ENCODE results near the gene LMBRD2.

The LMBRD2 gene

DNA sequence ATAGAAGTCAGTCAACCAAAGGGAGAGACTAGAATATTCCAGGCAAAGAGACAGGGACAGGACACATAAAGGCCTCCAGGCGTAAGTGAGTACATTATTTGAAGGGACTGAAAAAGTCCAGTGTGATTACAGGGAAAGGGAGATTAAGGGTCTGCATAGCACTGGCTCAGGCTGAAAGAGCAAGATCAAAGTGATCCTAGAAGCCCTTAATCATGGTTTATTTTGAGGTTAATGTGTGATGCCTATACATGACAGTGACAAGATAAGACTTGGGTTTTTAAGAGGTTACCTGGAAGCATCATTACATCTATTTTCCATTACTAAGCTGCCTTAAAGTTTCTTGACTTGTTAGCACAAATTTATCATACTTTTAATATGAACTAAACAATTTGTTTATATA is 25.8 kb downstream of the LMBRD2 start:
- in situ Hi-C loops (cut with MboI; ENCODE audit: low sequenced_read_pairs), result no loop called here

DNA sequence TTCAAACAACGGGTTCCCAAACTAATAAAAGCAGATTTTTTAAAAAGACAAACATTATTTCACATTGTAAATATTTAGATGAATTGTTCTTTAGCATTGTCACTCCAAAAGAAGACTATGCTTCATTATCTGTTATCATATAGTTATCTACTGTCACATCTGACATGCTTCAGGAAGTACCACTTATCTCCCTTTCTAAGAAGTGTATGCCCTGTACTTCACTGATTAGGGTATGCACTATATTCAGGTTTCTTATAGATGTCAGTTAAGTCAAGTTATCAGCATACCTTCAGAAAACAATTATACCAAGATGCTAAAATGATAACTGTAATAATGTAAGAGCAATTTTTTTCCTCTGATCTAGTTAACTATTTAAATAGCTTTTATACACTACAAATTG is 40.4 kb downstream of the LMBRD2 start:
- in situ Hi-C loops (cut with MboI; ENCODE audit: low sequenced_read_pairs), result no loop called here

DNA sequence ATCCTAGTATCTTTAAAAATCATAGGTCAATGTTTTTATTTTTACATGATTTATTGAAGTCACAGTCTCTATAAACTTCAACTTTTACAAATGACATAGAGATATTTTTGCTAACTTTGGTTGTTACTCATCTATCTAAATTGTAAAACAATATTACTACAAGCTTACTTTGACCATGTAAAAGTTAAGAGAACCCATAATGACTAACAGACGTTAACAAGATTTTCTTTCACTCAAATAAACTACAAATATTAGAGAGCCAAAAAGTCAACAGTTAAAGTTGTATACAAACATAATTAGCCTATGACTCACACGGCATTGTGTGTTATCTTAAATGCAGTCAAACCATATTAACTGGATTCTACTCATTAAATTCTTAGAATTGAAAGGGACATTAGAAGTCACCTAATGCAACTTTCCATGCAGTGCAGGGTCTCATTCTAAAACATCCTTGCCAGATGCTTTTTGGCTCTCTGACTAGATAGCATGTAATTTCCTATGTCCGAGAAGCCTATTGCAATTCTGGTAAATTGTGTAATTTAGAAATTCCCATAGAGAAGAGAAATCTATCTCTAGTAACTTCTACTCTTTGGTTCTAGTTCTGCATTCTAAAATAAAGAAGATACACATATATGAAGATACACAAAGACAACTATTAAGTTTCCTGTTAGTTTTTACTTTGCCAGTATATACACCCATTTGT is 42.8 kb downstream of the LMBRD2 start:
- in situ Hi-C loops (cut with MboI; ENCODE audit: low sequenced_read_pairs), result no loop called here

DNA sequence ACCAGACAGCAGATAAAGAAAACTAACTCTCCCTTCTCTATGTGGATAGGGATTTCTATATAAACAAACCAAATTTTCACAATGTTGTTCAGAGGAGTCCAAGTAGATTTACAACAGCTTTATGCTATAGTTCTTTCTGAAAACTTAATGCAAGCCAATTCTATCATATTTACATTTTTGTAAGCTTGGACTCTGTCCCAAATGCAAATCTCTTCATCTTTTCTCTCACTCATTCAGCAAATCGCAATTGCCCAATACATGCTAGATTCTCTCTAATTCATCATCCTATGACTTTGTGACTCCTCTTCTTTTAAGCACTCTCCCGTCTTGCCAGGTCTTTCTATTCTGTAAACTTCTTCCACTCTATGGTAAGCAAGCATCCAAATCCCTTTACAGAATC is 45.9 kb downstream of the LMBRD2 start:
- in situ Hi-C loops (cut with MboI; ENCODE audit: low sequenced_read_pairs), result no loop called here

DNA sequence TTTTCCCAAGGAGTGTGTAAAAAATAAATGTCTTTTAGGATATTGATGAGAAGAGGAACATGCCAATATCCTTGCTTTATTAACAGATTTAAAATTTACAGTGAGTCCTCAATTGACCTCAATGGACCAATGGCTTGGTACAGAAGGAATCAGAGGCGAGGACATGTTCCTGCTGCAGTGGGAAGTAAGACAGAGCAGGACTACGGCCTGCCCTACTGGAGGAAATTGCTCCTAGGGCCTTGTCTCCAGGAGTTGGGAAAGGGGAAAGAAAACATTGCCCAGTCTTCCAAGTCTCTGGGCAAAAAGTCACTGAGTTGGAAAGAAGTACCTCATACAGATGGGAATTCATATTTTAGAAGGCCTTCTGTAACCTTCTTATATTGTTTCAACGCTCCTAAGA is 51.9 kb downstream of the LMBRD2 start:
- in situ Hi-C loops (cut with MboI; ENCODE audit: low sequenced_read_pairs), result loop anchor here (25.0 kb wide), 1 partner anchor 588 kb away; no protein-coding TSS in a partner anchor

DNA sequence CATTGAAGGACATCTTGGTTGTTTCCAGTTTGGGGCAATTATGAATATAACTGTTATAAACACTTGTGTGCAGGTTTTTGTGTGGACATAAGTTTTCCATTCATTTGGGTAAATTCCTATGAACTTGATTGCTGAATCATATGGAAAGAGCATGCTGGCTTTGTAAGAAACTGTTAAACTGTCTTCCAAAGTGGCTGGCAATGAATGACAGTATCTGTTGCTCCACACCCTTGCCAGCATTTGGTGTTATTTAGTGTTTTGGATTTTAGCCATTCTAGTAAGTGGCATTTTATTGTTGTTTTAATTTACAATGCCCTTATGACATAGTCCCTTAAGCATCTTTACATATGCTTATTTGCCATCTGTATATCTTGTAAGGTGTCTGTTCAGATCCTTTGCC is 55.2 kb downstream of the LMBRD2 start:
- in situ Hi-C loops (cut with MboI; ENCODE audit: low sequenced_read_pairs), result loop anchor here (25.0 kb wide), 1 partner anchor 591 kb away; no protein-coding TSS in a partner anchor

DNA sequence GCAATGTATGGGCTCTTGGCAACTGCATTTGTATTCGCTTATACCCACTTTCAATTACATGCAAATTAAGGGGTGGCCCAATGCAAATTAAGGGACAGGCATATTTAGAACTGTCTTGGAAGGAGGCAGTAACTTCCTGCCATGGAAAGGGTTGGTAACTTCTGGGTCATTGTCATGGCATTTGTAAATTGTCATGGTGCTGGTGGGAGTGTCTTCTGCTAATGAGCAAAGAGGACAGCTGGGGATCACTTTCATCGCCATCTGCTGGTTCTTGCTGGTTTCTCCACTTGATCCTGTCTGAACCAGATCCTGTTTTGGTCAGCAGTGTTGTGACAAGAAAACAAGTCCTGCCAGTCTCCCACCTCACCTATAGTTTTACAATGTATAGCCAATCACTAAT is 61.7 kb downstream of the LMBRD2 start:
- in situ Hi-C loops (cut with MboI; ENCODE audit: low sequenced_read_pairs), result loop anchor here (25.0 kb wide), 1 partner anchor 597 kb away; no protein-coding TSS in a partner anchor

DNA sequence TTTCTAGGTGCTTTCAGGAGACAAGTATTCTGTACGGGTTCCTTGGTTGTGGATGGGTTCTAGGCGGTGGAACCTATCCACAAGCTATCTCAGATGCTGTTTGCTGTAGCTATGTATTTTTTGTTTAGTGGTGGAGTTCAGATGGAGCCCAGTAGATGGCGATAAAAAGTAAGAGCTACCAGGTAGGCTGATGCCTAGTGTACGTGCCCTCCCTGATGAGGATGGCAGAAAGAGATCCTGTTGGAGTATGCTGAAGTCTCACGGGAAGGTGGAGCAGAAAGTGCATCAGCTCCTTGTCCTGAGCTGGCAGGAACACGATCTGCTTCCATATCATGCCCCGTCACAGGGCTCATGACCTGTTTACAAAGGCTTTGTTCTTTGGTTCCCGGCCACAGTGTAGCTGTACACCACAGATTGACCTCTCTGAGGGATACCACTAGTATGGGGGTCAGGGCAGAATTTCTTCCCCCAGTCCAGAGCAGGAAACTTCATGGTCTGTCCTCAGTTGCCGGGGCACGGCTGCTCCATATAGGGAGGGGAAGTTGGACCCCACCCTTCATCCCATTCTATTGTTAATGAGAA is 72.4 kb downstream of the LMBRD2 start:
- in situ Hi-C loops (cut with MboI; ENCODE audit: low sequenced_read_pairs), result loop anchor here (25.0 kb wide), 1 partner anchor 608 kb away; no protein-coding TSS in a partner anchor

DNA sequence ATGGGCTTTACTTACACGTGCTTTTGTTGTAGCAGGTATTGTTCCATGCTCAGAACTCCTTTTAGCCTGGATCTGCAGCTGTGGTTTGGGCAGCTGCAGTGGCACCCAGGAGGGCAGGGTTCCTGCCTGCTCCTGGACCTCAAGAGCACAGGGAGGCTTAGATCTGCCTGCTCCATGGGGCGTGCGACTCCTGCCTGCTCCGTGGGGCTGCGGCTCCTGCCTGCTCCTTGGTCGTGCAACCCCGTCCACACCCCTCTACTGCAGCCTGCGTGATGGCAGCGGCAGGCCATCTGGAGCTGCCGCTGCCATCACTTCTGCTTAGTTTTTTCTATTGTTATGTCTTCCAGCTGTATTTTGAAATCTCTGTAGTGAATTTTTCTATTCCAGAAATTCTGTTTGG is 73.3 kb downstream of the LMBRD2 start:
- in situ Hi-C loops (cut with MboI; ENCODE audit: low sequenced_read_pairs), result loop anchor here (25.0 kb wide), 1 partner anchor 609 kb away; no protein-coding TSS in a partner anchor

DNA sequence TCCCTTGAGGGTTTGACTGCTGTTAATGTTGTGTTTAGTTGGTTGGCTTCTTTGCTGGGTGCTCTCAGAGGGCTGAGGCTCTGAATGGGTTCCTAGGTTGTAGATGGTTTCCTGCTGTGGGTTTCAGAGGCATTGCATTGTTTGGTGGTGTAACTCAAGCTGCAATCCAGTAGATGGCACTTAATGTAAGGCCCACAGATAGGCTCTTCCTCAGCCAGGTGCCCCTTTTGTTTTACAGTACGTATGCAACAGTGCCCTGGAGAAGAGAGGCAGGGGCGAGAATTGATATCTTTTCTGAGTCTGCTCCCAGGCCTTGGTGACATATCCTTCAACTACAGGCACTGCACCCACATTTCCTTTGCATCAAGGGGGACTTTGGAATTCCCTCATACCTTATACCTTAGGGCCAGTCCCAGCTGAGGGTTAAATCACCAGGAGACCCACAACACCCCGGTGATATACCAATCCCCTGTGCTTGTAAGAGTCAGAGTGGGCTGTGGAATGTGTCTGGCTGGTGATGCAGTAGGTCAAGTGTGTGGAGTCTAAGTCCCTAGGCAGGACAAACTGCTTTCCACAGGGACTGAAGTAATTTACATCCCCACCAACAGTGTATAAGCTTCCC is 78.0 kb downstream of the LMBRD2 start:
- in situ Hi-C loops (cut with MboI; ENCODE audit: low sequenced_read_pairs), result no loop called here

DNA sequence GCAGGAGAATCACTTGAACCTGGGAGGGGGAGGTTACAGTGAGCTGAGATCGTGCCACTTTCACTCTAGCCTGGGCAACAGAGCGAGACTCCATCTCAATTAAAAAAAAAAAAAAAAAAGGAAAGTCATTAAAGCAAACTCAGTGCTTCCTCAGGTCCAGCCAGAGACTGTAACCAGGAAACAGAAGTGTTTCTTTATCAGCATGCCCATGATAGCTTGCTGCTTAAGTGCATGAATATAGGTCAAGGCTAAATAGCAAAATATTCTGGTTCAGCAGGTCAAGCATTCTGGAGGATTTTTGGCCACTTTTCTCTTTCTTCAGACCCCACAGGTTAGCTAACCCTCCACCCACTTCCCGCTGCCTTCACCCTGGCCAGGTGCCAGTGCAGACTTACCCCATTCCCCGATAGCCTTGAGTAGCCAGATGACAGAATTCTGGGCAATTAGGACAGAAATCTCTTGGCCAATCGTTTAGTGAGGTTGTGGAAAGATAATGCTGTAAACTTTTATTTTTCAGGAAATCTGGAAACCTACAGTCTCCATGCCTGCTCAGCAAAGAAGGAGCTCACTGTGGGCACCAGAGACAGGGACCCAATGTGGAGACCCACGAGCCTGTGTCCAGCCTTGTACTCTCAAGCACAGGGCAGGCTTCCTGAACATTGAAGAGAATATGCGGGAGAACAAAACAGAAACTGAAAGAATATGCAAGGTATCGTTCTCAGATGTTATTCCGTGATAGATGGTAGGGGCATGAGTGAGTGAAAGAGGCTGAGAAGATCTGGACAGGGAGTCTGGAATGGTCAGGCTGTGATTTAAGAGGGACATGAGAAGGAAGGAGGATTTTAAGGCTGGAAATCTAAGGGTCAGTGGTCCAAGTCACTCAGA is 80.8 kb downstream of the LMBRD2 start:
- in situ Hi-C loops (cut with MboI; ENCODE audit: low sequenced_read_pairs), result no loop called here

DNA sequence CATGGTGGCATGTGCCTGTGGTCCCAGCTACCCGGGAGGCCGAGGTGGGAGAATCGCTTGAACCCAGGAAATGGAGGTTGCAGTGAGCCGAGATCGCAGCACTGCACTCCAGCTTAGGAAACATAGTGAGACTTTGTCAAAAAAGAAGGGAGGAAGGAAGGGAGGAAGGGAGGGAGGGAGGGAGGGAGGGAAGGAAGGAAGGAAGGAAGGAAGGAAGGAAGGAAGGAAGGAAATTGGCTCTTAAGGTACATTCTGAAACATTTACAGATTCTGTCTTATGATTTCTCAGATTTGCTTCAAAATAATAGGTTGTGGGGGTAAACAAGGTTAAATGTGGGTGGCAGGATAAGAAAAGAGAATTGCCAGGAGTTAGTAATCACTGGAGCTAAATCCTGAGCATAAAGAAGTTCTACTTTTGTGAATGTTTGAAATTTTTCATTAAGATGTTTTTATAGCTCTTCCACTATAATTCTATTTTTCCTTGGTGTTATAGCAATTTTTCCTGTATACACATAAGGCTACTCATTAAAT is 82.9 kb downstream of the LMBRD2 start:
- in situ Hi-C loops (cut with MboI; ENCODE audit: low sequenced_read_pairs), result no loop called here

DNA sequence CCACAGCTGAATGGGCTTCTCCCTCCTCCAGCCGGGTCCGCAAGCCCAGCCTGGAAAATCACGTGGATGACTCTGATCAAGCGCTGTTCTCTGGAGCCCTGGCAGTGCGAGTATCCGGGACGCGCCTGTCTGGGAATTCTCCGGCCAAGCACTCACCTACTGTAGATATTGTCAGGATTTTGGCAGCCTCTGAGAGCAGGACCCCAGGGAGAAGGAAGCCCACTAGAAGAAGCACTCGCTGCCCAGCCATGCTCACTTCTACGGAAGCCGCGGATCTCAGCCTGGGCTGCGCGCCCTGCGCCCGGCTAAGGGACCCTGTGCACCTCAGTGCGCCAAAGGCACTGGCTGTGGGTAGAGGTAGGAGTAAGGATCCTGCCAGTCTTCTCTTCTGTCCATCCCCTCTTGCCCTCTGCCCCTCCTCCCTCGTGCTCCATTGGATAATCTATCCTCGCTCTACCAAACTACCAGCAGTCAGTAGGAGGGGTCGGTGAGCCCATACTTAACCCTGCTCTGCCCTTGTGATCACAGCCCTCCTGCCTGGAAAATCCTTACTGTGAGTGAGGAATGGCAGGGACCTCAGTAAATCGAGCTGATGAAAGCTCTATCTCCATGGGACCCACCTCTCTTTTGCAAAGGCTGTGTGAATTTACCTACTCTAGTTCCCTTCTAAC is 85.0 kb downstream of the LMBRD2 start, which contains the start of gene UGT3A2:
TSS of gene UGT3A2 (minus strand) at position 343 of the 671 bp plus-strand sequence. CDS start at position 250, 93 bp downstream.
- in situ Hi-C loops (cut with MboI; ENCODE audit: low sequenced_read_pairs), result no loop called here

DNA sequence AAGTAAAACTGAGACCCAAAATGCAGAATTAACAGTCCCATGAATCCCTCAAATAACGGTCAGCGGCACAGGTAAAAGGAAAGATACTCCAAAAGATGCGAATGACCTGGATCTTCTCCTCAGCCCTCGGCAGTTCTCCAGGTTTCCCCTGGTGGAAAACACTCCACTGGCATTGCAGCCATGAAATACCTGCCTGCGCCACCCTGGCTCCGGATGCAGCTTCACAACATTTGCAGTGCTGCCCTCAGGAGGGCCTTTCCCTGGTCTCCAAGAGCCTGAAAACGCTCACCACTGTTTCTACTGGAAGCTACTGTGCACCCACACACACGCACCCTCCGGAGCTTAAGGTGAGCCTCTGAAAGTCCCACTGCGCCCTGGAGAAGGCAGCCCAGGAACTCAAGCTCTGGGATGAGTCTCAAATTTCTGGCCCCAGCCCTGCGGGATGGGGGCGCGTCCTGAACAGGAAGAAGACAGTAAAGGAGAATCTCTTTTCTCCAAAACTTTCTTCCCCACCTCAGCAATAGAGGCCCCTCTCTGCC is 85.6 kb downstream of the LMBRD2 start:
- in situ Hi-C loops (cut with MboI; ENCODE audit: low sequenced_read_pairs), result no loop called here

DNA sequence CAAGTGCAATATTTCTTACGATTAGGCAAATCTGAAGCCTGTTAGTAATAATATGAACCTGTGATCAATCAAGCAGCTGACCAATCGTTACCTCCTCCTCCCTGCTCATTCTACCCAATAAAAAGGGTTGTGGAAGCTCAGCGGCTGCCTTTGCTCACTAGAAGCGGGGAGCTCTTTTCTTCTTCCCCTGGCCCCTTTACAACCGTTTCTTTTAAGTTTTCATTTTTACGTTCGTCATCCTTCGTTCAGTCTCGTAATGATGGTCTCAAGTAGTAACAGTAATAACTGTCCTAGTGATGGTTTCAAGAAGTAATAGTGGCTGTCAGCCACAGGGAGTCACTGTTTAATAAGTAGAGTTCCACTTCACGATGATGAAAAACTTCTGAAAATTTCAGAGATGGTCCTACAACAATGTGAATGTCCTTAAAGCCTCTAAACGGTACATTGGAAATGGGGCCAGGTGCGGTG is 91.2 kb downstream of the LMBRD2 start:
- in situ Hi-C loops (cut with MboI; ENCODE audit: low sequenced_read_pairs), result no loop called here

DNA sequence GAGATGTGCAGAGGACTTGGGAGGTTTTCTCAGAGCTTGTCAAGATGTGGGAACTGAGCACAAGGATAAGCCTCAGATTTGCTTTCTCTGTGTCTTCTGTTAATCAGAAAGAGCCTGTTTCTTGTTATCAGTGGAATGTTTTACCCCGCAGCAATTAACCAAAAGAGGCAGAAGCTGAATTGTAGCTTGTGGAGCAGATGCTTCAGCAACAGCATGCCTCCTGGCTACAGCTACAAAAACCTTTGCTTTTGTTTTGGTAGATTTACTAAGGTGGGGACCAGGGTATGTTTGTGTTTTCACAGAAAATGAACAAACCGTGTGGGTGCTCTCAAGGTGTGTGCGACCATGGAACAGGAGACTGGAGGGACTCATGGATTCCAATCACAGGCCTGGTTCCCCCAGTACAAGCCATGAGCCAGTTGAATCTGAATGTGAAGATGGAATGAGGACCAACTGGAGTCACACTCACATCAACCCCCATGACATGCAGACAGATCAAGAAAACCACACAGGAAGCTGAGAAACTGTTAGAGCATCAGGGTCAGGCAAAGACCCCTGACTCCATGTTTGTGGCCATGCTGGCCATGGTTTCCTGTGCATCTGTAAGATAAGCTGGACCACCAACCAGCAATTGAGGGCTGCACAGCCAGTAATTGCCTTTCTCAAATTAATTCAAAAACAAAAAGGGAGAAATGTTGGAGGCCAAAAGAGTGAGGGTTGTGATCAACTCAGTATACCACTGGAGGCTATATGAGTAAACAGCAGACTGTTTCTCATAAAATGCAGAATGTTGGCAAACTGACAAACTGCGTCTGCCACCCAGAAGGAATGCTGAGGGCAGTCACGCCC is 91.9 kb downstream of the LMBRD2 start:
- in situ Hi-C loops (cut with MboI; ENCODE audit: low sequenced_read_pairs), result no loop called here

DNA sequence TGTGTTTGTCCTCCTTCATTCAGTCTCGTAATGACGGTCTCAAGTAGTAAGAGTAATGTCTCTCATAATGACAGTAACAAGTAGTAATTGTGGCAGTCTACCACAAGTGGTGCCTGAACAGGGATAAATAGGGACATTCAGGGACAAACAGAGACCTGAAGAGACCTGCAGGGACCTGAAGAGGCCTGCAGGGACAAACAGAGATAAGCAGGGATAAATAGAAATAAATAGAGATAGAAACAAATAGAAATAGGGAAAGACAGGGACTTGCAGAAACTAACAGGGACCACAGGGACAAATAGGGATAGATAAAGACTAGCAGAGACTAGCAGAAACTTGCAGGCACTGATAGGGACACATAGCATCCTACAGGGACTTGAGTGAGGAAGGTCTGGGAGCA is 92.9 kb downstream of the LMBRD2 start:
- in situ Hi-C loops (cut with MboI; ENCODE audit: low sequenced_read_pairs), result no loop called here

DNA sequence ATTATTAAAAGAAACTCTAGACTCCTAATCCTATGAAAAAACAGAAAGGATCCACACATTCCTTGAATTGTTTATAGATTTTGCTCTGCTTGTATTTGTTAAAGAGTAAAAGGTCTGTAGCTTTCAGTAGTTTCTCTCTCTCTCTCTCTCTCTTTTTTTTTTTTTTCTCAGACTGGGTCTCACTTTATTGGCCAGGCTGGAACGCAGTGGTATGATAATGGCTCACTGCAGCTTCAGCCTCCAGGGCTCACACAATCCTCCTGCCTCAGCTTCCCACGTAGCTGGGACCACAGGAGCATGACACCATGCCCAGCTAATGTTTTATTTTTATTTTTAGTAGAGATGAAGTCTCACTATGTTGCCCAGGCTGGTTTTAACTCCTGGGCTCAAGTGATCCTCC is 94.3 kb downstream of the LMBRD2 start:
- in situ Hi-C loops (cut with MboI; ENCODE audit: low sequenced_read_pairs), result no loop called here

DNA sequence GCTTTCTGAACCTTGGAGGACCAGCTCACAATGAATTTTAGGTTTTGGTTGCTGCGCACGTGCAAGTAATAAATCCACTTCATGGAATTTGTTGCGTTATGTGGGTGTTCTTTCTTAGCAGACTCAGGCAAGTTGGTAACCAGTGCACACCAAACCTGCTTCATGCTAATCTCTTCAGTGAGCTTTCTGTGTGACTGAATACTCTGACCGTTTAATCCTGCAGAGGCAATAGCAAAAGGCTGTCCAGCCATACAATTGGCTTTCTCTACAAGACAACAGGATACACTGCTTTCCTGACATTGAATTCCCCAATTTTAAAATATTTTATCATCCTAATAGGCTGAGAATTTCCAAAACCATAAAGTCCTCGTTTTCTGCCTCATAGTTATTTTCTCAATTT is 95.3 kb downstream of the LMBRD2 start:
- in situ Hi-C loops (cut with MboI; ENCODE audit: low sequenced_read_pairs), result no loop called here
